ENCODE results near the gene WHRN.

WHRN gene

DNA sequence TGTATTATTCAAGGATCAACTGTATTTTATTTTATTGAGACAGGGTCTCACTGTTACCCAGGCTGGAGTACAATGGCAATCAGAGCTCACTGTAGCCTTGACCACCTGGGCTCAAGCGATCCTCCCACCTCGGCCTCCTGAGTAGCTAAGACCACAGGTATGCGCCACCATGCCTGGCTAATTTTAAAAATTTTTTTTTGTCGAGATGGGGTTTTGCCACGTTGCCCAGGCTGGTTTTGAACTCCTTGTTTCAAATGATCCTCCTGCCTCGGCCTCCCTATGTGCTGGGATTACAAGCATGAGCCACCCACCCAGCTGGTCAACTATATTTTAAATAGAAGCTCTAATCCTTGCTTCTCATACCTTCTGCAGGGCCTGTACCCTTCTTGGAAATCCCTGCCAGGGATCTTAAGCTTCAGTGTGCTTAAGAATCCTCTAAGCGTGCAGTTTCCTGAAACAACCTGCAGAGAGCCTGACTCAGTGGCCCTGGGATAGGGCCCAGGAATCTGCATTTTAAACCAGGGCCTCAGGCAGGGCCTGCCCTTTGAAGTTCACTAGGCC lies 120.4 kb downstream of the WHRN start:
- no peak for FAIRE-seq
- no peak for DNase-seq (ENCODE audit: low spot score)

DNA sequence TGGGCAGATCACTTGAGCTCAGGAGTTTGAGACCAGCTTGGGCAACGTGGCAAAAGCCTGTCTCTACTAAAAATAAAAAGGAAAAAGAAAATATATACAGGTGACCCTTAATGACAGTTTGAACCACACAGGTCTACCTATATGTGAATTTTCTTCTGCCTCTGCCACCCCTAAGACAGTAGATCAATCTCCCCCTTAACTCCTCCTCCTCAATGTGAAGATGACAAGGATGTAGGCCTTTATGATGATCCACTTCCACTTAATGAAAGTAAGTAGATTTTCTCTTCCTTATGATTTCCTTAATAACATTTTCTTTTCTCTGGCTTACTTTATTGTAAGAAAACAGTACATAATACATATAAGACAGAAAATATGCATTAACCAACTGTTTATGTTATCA lies 120.9 kb downstream of the WHRN start:
- FAIRE-seq, result no peak

DNA sequence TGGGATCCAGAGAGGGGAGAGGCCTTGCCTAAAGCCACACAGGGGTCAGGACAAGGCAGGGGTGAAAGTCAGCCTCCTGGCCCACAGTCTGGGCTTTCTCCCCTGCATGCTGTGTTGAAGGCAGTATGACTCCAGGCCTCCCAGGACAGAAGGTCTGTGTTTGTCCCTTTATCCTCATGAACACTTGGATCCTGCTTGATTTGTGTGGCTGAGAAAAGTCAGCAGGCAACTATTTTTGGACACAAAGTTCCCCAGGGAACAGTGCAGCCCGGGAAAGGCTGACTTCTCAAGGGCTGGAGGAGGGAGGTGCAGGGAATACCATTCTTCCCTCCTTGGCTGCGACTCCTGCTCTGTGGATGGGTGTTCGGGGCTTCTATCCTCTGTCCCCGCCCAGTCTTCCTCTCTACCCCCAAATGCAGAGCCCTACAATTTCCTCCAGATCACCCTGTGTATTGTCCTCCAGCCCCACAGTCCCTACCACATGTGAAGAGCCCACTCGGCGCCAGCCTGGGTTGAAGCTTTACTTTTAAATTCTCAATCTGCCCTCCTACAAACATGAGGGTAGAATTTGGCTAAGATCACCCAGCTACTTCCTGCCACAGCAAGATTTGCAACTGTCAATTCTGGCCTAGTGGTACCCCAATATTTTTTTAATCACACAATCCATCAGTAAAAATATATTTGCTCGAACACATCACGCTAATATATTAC lies 121.6 kb downstream of the WHRN start:
- DNase-seq (ENCODE audit: low spot score) (no peak), FAIRE-seq (no peak)

More for the DNA sequence above, 120.9 kb downstream of the WHRN start:
- DNase-seq (ENCODE audit: low spot score), result no peak

DNA sequence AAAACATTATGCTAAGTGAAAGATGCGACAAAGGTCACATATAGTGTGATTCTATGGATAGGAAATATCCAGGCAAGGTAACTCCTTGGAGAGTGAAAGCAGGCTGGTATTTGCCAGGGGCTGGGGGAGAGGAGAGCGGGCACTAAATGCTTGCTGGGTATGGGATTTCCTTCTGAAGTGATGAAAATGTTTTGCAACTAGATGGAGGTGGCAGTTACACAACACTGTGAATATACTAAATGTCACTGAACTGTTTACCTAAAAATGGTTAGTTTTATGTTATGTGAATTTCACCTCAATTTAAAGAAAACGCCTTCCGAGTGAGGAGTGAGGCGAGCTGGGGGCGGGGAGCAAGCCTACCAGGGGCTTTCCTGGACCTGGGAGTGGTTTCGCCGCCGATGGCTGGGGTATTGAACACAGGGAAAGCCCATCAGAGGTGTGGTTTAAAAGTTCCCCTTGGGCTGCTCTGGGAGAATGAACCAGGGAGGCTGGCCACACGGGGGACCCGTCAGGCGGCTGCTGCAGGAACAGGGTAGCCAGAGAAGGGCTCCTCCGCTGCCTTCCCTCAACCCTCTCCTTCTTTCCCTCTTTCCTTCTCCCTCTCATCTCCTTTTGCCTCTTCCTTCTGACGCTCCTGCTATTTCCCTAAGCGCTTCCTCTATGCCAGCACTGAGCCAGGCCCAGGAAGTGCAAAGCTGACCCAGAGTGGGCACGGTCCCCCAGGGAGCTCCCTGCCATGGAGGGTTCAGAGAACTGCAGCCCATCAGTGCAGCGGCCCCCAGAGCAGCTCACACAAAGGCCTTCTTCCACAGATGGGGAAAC lies 122.4 kb downstream of the WHRN start:
- FAIRE-seq (no peak), DNase-seq (ENCODE audit: low spot score) (no peak)

DNA sequence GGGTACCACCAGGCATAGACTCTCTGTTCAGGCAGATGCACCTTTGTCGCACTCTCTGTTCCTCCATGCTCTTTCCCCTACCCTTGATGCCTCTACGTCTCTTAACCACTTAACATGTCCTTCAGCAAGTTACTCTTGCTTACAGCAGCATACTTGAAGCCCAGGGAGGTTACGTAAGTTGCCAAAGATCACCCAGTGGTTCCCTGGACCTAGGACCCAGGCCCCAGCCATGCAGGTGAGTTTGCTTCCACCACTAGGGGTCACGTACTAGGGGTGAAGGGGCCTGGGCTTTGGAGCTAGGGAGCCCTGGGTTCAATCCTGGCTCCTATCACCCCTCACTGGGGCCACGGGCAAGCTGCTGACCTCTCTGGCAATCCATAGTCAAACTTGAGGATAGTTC lies 126.4 kb downstream of the WHRN start:
- DNase-seq (ENCODE audit: low spot score) (no peak), FAIRE-seq (no peak)

DNA sequence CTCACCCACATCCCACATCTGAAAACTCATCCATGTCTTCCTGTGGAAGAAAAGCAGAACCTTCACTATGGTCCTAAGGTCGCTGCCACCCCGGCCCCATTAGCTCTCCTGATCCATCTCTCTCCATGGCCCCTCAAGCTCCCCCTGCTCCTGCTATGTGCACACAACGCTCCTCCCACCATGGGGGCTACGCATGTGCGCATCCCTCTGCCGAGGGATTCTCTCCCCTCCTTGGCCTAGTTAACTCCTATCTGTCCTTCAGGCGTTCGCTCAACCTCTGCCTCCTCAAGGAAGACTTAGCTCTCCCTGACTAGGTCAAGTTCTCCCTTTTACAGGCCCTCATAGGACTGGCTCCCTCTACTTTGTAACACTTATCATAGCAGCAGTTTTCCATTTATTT lies 127.3 kb downstream of the WHRN start:
- DNase-seq (ENCODE audit: low spot score) (no peak), FAIRE-seq (no peak)

DNA sequence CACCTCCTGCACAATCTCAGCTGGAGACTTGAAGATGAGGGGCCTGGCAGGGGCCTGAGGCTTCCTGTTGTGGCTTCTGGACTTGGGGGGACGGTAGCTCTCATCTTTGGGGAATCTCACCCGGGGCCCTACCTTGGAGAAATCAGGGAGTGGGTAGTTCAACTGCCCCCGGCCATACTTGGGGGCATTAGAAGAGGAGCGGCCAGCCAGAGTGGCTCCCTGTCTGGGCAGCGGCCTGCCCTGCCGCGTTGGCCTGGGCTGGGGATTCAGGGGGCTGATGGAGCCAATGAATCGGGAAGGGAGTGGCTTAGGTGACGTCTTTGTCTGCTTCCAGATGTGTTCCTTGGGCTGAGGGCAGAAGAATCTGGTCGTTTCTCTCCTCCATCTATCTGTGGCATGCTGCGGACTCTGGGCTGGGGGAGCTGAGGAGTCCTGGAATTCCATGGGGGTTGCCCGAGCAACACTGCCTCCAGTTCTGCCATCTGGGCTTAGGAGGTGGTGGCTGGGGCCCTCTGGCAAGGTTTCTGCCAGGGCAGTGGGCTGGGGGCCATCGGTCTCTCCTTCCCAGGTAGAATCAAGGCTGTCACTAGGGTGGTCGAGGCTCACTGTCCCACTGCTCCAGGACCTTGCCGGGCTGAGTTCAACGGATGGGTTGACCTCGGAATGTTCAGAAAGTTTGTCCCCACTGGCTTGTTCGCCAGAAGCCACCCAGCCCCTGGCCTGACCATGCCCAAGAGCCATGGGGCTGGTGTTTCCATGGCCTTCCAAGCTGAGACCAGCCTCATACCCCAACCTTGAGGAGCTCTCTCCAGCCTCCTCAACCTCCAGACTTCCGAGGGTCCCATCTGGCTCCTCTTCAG lies 128.5 kb downstream of the WHRN start:
- FAIRE-seq (no peak), DNase-seq (ENCODE audit: low spot score) (no peak)

DNA sequence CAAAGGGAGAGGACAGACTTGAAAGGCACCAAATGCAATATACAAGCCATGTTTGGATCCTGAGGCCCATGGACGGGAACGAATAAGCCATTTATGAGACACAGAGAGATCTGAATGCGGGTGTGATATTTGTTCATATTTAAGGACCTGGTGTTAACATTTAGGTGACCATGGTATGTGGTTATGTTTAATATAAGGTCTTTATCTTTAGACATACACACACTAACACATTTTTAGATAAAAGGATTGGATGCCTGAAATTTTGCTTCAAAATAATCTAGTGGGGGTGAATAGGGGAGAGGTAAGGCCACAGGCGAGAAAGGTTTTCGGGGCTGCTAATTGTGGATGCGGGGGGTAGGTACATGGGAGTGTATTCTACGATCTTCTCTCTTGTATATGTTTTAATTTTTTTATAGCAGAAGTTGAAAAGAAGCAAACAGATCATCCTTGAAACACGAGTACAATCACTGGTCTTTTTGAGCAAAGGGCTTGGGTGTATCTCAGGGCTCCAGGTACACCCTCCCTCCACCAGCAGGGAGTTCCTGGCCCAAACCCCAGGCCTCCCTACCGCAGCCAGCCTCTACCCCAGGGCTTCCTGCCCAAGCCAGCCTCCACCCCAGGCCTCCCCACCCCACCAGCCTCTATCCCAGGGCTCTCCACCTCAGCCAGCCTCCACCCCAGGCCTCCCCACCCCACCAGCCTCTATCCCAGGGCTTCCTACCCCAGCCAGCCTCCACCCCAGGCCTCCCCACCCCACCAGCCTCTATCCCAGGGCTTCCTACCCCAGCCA lies 129.7 kb downstream of the WHRN start:
- no peak for FAIRE-seq
- no peak for DNase-seq (ENCODE audit: low spot score)

DNA sequence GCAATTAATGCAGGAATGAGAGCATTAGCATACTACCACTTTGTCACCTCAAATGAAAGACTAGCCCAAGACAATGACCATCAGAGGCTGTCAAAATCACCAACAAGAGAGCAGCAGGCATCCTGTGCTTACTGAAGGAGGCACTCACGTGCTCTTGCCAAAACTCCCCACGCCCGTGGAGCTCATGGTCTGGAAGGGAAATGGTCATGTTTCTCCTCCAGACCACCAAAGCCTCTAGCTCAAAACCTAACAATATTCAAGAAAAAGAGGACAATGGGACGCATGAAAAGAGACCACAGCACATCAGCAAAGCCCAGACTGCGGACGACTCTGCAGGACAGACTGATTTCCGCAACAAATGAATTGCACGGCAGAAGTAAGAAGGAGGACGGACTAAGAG lies 130.3 kb downstream of the WHRN start:
- DNase-seq (ENCODE audit: low spot score) (no peak), FAIRE-seq (no peak)

DNA sequence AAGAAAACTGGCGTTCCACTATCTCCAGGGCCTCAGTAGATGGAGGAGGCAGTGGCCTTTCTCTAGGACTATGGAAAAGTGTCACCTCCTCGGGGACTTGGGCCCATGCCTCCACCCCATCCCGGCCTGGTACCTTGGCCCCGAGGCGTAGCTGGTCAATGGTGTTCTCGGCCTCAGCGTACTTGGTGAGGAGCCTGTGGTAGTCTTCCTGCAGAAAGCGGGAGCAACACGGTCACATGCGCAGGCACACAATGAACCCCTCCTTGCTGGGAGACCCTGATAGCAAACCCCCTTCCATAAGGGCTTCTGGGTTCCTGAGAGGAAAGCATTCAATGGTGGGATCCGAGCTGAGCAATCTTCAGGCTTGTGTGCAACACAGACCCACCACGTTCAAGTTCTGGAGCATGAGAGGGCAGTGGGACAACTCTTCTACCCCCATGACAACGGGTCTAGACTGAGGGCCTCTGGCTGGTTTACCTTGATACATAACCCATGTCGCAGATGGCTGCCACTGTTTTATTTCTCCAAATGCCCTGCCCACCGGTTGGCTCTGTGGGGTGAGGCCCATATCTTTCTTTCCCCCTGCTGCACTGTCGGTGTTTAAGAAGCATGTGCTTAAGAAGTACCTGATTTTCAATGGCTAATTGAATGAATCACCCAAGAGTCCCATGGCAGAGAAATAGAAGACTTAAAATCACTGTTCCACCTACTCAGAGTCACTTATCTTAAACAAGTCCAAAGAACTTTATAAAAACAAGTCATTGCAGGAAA lies 131.1 kb downstream of the WHRN start:
- FAIRE-seq (no peak), DNase-seq (ENCODE audit: low spot score) (no peak)

DNA sequence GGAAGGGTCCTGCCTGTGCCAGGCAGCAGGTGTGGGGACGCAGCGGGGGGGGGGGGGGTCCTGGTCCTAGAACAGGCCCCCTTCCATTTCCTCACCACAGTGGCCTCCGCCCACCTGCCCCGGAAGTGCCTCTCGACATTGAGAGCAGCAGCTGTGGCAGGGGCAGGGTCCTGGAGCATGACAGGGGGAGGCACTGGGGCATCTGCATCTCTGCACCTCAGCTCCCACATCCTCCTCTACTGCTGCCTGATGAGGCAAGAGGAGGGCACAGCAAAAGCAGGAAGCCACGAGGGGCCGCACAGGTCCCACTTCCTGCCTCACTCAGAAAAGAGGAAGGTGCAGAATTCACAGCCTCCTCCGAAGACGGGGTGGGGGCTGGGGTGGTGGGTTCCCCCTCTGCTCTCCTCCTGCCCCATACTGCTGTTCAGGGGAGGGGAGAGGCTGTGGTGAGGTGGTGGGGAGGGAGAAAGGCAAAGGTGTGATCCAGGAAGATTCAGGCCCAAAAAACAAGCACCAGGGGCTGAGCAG lies 132.3 kb downstream of the WHRN start:
- no peak for DNase-seq (ENCODE audit: low spot score)
- FAIRE-seq, result no peak

DNA sequence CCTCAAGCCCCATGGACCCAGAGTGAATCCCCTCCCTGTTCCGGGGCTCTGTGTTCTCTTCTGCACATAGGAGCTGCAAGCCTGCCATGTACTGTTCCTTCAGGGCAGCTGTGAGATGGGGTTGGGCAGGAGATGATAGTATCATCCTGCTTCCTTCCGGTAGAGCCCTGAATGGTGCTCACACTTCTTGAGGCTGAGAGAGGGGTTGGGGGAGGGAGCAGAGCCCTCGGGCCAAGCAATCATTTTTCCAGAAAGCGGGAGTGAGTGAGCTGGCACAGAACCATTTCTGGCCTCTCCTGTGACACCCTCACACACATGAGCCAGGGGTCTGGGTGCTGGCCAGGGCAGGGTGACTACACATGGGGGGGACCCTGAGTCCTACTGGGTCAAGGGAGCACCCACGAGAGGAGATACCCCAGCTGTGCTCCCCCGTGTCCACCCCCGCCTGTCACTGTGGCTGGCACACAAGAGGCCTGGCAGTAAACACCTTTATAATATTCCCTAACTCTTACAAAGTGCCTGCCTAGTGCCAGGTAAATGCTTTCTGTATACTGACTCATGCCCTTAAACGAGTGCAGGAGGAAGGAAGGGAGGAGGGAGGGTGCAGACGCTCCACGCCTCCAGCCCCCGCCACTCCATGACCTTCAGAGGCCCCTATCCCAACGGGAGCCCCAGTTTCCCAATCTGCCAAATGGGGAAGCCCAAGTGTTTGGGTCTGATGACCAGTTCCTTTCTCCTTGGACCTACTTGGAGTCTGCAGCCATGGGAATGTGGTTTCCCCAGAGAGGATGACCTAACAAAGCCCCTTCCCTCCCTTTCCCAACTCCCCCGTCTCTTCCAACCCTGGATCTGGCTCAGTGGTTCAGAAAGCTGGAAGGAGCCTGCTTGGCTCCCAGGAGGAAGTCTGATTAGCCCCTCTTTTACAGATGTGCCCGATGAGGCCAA lies 133.0 kb downstream of the WHRN start:
- FAIRE-seq, result no peak
- no peak for DNase-seq (ENCODE audit: low spot score)

DNA sequence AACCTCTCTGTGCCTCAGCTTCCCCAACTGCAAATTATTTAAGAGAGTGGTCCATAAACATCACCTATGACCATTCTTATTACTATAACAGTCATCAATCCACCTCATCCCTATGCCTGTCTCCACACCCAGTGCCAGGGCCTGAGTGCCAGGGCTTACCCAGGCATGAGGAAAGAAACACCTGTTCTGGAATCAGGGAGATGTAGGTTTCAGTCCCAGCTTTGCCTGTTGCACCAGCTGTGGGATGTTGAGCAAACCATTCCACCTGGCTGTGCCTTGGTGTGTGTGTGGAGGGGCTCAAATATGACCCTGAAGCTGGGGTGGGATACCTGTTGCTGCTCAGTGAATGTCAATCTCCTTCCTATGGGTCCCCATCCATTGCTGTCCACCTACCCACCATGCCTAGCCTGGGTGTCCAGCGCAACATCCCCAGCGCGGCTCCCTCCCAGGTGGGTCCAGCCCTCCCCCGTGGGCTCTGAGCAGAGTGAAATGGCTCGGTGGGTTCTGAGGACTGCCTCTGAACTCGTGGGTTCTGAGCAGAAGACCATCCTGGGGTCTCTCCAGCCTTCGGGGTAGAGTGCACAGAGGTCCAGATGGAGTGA lies 133.8 kb downstream of the WHRN start:
- DNase-seq (ENCODE audit: low spot score) (no peak), FAIRE-seq (no peak)

DNA sequence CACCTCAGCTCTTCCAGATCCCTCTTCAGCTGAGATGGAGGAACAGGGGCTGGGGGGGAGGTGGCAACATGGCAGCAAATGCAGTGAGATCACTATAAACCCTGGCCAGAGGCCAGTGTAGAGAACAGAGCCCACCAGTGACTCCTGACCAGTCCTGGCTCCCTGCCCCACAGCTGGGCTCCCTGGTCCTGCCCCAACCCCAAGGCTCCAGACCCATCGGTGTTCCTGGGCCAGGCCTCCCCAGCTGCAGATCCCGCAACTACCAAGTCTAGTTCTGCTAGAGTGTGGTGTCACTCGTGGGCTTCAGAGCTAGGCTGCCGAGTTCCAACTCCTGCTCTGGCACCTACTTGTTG lies 134.3 kb downstream of the WHRN start:
- DNase-seq (ENCODE audit: low spot score), result no peak
- no peak for FAIRE-seq

DNA sequence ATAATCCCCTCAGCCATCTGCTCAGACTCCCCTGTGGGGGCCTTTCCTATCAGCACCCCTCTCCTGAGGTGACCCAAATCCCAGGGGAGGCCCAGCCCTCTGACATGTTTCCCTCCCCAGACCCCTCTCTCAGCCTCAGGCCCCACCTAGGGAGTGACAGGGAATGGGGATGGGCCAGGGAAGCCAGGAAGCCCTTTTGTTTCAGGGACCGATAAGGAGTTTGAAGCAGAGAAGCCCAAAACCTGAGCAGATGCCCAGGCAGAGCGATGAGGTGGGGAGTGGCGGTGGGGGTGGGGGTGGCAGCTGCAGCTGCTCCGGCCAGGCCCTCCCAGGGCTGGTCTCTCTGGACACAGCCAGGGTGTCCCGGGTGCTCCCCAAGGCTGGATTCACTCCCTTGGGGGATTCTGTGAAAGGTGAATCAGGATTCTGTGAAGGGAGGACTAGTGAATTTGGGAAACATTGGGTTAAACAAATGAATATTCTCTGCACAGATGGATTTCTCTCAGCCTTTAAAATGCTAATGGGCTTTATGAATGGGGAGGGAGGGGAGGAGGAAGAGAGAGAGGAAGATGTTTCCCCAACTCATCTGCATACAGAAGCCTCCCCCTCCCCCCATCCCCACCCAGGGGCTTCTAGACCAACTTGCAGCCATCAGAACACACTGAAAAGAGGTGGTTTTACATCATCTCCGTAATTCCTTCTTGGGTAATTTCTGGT lies 134.9 kb downstream of the WHRN start:
- no peak for FAIRE-seq
- DNase-seq (ENCODE audit: low spot score), result no peak

DNA sequence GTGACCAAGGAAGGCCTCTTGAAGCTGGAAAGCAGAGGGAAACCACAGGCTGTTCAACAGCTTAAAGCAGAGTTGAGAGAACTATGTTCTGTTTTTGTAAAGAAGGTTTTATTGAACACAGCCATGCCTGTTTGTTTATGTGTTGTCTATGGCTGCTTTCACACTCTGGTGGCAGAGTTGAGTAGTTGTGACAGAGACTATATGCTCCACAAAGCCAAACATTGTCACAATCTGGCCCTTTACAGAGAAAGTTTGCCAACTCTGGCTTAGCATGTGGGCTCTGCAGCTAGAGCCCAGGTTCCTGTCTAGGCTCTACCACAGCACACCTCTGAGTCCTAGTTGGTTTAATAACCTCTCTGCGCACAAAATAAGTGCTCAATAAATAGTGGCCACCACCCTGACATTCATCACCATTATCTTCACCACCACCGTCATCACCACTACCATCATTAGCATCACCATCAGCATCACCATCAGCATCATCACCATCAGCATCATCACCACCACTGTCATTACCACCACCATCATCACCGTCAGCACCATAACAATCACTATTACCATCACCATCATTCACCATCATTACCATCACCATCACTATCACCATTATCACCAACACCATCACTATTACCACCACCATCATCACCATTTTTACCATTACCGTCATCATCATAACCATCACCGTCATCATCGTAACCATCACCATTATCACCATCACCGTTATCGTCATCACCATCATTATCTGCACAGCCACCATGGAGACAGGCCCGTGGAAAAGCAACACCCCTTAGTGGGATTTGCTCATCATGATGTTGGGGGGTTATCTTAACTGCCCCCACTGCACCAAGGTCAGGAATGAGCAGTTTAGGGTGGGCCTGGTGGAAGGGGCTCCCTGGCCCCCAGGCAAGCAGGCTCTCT lies 135.8 kb downstream of the WHRN start:
- FAIRE-seq (peak; percentile 97), DNase-seq (ENCODE audit: low spot score) (no peak)
